ENCODE measurements around the gene LYRM2. TPM values are rescaled to one million over a fixed set of nuclear protein-coding genes. Genes with fewer than 3 reads are reported as not detected.

Gene LYRM2
- total RNA-seq, 1 donor from 2014 or later: 14.5 TPM

DNA sequence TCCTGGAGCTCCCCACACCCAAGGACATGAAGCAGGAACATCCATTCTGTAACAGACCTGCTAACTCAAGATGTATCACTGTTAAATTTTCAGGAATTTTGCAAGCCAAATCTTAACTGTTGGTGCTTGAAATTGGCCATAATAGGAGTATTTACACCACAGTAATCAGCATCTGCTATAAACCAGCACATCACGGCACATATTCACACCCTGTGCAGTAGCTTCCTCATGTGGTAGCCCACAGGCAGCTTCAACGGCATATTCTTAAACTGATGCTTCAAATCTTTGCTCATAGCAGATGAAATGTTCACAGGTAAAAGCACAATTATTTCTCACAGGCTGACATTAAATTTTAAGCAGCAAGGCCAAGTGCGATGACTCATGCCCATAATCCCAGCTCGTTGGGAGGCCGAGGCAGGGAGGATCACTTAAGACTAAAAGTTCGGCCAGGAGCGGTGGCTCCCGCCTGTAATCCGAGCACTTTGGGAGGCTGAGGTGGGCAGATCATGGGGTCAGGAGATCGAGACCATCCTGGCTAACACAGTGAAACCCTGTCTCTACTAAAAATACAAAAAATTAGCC lies 43.5 kb upstream of the LYRM2 start:
- TF ChIP-seq POLR2AphosphoS5 (IDR thresholded peaks at IDR 0.05; ENCODE audit: insufficient read depth in 1 of 2, low read depth in 1 of 2) (no peak), CTCF (IDR thresholded peaks at IDR 0.05) (no peak), POLR2A (IDR thresholded peaks at IDR 0.05) (no peak)
- no peak for DNase-seq (ENCODE audit: extremely low spot score in 2 of 2)
- H3K27ac ChIP-seq: no peak overlapping the region
- no peaks in the 10 kb centered on the region for H3K9me3 ChIP-seq
- peaks cover 0 to 95% of the 10 kb centered on the region in 2 donors for H3K36me3 ChIP-seq
- H3K4me3 ChIP-seq: no peak overlapping the region
- no peaks in the 10 kb centered on the region for H3K4me1 ChIP-seq
- no peaks in the 10 kb centered on the region for H3K27me3 ChIP-seq
- intact Hi-C loops (cut with DNase I): no loop called here

DNA sequence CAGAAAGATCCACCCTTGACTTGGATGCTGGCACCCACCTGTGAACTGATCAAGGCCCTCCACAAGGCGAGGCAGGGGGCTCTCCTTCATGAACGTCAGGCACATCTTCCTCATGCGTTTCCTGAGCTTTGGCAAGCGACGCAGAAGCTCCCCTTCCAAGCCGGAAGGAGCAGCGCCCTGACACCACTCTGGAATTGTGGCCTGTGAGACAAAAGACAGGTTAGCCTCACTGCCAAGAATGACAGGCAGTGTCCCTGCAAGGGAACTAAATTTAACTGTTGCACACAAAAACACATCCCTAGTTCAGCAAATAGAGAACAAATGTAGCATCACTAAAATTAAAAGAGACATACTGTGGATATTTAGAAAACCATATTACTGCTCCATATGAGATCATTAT lies 42.0 kb upstream of the LYRM2 start:
- TF ChIP-seq POLR2AphosphoS5 (IDR thresholded peaks at IDR 0.05; ENCODE audit: insufficient read depth in 1 of 2, low read depth in 1 of 2) (no peak), POLR2A (IDR thresholded peaks at IDR 0.05) (no peak), CTCF (IDR thresholded peaks at IDR 0.05) (no peak)
- intact Hi-C loops (cut with DNase I): no loop called here
- no peak for DNase-seq (ENCODE audit: extremely low spot score in 2 of 2)
- Histone ChIP-seq H3K4me3 (no peak overlapping the region), H3K27me3 (no peaks in the 10 kb centered on the region), H3K9me3 (no peaks in the 10 kb centered on the region), H3K36me3 (peaks cover 0 to 93% of the 10 kb centered on the region in 2 donors), H3K4me1 (no peaks in the 10 kb centered on the region), H3K27ac (no peak overlapping the region)

DNA sequence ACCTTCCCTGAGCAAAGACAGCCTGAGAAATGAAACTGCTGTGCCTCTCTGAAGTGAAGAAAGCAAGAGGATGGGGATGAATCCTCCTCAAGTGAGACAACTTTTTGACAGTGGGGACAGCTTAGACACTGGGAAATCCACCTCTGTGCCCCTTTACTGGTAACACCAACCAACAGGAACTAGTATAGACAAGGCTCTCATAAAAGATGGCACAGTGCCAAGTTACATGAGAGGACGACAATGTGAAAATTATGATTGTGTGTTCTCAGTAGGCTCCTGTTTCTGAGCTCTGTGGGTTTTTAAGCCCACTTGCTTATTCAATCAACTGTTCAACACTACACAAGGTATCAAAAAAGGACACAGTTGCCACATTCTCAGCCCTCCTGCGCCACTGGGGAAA lies 41.6 kb upstream of the LYRM2 start:
- H3K27ac ChIP-seq: no peak overlapping the region
- H3K4me1 ChIP-seq: no peaks in the 10 kb centered on the region
- intact Hi-C loops (cut with DNase I): no loop called here
- H3K9me3 ChIP-seq: no peaks in the 10 kb centered on the region
- DNase-seq (ENCODE audit: extremely low spot score in 2 of 2): no peak
- no peak overlapping the region for H3K4me3 ChIP-seq
- peaks cover 0 to 93% of the 10 kb centered on the region in 2 donors for H3K36me3 ChIP-seq
- H3K27me3 ChIP-seq: no peaks in the 10 kb centered on the region
- TF ChIP-seq CTCF (IDR thresholded peaks at IDR 0.05) (no peak), POLR2A (IDR thresholded peaks at IDR 0.05) (no peak), POLR2AphosphoS5 (IDR thresholded peaks at IDR 0.05; ENCODE audit: insufficient read depth in 1 of 2, low read depth in 1 of 2) (no peak)

DNA sequence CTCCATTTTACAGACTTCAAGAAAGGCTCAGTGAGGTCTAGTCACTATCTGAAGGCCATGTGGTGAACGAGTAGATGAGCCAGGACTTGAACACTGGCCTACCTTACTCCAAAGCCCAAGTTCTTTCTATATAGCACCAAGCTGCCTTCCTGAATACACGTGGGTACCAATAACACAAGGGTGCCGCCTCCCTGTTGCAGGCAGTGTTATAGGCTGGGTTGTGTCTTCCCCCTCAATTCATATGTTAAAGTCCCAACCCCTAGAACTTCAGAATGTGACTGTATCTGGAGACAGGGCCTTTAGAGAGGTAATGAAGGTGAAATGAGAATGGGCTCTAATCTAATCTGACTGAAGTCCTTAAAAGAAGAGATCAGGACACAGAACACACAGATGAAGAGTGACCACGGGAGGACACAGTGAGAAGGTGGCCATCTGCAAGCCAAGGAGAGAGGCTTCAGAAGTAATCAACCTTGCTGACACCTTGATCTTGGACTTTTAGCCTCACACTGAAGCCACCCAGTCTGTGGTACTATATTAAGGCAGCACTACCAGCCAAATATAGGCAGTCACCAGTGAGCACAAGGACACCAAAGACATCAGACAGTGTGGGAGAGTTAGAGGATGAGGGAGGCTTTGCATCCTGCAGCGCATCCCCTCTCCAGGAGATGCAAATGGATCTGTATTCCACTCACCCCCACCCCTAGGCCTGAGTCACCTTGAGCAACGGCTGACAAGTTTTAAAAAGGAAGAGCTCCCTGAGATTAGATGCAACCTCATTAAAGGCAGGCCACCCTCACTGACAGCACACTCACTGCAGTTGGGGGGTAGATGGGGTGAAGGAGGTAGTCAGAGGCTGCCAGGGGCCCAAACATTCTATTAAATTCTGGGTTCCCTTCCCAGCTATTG lies 40.9 kb upstream of the LYRM2 start:
- no peak for DNase-seq (ENCODE audit: extremely low spot score in 2 of 2)
- TF ChIP-seq CTCF (IDR thresholded peaks at IDR 0.05) (peak in 1 of 3 experiments; percentile 11), POLR2A (IDR thresholded peaks at IDR 0.05) (no peak)
- no peaks in the 10 kb centered on the region for H3K4me1 ChIP-seq

GRCh38 chr6:89678531-89678930 lies 40.0 kb upstream of the LYRM2 start:
- H3K4me1 ChIP-seq: no peaks in the 10 kb centered on the region
- H3K27ac ChIP-seq: no peak overlapping the region
- no peaks in the 10 kb centered on the region for H3K27me3 ChIP-seq
- TF ChIP-seq POLR2A (IDR thresholded peaks at IDR 0.05) (no peak), CTCF (IDR thresholded peaks at IDR 0.05) (no peak), POLR2AphosphoS5 (IDR thresholded peaks at IDR 0.05; ENCODE audit: insufficient read depth in 1 of 2, low read depth in 1 of 2) (no peak)
- H3K9me3 ChIP-seq: no peaks in the 10 kb centered on the region
- no peak overlapping the region for H3K4me3 ChIP-seq
- H3K36me3 ChIP-seq: peaks cover 0 to 93% of the 10 kb centered on the region in 2 donors
- intact Hi-C loops (cut with DNase I): no loop called here
- DNase-seq (ENCODE audit: extremely low spot score in 2 of 2): no peak

More for the DNA sequence above, 40.9 kb upstream of the LYRM2 start:
- Histone ChIP-seq H3K27me3 (no peaks in the 10 kb centered on the region), H3K9me3 (no peaks in the 10 kb centered on the region), H3K27ac (no peak overlapping the region), H3K36me3 (peaks cover 0 to 91% of the 10 kb centered on the region in 2 donors), H3K4me3 (no peak overlapping the region)
- intact Hi-C loops (cut with DNase I): no loop called here
